NCI-H2107 treated with DMSO at 0.1 percent for 48 hours (cell line): Measurements from ENCODE around the gene PDE4C.
"Not testable (repeated sequence)": the region's sequence is repeated elsewhere in the genome, so short reads cannot be mapped to it uniquely, and the experiment has no call there.

Experiments used
- DNase-seq: peaks from one replicate; lab custom pipeline; 2025; ENCODE audit not compliant: unreplicated experiment; lab: John Stamatoyannopoulos, UW

The PDE4C gene

DNA sequence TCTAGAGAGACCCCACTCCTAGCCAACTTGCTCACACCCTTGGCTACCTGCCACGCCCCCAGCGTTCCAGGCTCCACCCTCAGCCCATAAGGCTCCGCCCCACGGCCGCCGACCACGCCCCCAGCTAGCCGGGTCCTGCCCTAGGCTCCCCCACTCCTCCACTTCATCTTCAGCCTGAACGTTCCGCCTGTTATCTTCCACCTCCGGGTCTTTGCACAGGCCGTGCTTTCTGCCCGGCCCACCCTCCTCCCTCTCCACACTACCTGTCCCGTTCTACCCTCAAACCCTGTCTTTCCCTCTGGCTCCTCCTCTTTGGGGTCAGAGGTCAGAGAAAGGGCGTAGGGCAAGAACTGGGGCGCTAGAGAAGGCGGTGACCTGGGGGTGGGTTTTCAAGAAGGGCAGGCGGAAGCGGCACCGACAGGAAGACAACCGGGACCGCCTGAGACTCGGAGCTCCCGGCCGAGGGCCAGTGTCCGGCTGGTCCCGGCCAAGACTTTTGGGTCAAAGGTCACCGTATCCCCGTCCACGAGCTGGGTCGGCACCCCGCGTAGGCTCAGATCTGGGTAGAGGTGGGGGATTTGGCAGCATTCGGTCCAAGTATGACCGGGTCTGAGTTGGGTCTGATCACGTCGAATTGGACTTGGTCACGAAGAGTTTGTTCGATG lies 2.2 kb downstream of the PDE4C start:
- DNase-seq, result no peak

DNA sequence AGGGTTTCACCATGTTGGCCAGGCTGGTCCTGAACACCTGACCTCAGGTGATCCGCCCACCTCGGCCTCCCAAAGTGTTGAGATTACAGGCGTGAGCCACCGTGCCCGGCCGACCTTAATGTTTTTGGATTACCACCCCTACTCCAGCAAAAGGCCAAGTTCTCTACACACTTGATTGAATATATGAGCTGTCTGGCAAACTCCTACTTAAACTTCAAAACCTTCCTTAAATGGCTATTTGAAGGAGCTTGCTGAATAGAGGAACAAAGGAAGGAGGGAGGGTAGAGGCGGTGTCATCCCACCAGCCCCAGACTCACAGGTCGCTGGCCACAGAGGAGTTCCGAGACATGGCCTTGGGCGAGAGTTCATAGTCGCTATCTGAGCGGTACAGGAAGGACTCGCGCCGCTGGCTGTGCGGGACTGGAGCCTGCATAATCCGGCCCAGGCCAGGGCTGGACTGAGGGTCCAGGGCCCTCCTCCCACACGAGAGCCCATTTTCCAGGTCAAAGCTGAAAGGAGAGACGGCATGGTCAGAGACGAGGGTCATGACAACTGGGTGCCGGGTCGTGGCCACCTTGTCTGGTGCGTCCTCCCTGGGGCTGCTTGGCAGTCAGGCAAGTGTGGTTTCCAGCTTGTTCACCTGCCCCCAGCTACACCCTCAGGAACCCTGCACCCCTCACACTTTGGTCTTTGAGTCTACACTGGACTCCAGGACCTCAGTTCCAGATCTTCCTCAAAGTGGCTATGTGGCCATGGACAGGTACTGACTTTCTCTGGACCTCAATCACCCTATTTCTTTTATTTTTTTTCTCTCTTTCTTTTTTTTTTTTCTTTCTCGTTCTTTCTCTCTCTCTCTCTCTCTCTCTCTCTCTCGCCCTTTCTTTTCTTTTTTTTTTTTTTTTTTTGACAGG lies 4.2 kb downstream of the PDE4C start:
- no peak for DNase-seq

DNA sequence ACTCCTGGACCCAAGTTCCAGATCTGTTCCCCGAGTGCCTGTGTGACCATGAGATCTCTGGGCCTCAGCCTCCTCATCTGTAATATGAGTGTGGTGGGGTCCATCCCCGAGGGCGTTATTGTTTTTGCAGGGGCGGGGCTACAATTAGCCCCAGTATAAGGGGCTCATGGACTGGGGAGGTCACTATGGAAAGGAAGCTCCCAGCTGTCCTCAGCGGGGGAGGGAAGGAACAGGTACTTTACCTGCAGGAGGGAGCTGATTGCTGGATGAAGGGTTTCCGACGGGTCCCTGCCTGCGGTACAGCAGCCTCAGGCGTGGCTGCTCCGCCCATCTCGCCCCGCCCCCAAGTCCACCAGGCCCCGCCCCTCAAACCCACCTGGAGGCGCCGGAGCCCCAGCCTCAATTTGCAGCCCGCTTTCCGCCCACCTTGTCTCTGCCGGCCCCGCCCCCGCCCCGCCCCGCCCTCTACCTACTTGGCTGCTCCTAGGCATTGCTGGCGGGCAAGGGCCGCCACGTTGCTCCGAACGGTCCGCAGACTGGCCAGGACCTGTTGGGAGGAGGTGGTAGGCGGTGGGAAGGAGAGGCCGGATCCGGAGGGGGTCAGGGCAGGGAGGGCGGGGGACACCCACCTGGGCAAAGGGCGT lies 5.5 kb downstream of the PDE4C start:
- no peak for DNase-seq

DNA sequence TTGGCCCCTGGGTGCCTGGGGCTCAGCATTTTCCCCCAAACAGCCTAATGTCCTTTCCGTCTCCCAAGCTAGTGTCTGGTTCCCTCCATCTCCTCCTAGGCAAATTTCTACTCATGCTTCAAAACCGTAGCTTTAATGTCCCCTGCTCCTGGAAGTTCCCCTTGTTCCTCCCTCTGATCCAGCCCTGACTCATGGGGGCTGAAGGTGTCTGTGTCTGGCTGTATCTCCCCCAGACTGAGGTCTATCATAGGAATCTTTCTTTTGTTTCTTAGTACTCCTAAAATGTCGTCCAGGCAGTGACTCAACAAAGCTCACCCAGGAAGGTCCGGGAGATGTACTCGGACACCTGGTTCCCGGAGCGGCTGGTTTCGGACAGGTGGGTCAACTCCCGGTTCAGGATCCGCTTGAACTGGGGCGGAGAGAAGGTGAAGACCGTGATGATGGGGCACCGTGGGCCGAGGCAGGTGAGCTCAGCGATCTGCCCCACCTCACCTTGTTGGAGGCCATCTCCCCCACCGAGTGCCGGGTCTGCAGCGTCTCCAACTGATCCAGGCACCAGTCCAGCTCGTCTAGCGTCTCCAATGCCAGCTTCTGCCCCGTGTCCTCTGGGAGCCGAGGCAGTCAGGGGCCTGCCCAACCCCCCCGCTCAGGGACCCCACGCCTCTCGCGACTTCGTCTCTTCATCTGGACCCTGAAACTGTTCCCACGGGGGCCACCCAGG lies 6.2 kb downstream of the PDE4C start:
- no peak for DNase-seq

DNA sequence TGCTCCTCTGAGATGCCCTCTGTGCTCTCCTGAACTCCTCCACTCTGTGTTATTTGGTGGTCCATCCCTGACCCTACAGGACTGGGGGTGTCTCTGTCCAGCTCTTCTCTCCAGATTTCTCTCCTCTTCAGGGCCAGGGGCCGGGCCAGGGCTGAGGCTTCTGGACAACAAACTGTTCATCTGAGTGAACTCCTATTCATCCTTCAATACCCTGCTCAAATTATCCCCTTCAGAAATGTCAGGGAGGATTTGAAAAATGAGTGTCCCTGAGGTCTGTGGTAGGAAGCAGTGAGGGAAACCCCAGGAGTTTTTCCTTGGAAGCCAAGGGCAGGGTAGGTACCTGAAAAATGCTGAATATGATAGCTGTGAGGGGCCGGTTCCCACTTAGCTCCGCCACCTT lies 7.6 kb downstream of the PDE4C start:
- DNase-seq, result no peak

DNA sequence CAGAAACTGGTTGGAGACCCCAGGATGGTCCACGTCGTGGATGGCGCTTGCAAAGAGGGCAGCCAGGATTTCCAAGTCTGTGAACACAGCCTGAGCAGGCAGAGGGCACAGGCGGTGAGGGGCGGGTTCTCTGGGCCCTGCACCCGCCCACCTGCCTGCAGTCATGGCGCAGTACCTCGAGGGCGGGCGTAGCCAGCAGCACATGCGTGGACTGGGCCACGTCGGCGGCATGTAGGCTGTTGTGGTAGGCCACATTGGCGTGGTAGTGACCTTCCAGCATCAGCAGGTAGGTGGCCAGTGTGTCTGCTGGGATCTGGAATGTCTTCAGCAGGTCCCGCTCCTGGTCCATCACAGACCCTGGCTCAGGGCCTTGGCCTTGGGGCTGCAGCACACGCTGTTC lies 8.1 kb downstream of the PDE4C start:
- DNase-seq, result no peak

DNA sequence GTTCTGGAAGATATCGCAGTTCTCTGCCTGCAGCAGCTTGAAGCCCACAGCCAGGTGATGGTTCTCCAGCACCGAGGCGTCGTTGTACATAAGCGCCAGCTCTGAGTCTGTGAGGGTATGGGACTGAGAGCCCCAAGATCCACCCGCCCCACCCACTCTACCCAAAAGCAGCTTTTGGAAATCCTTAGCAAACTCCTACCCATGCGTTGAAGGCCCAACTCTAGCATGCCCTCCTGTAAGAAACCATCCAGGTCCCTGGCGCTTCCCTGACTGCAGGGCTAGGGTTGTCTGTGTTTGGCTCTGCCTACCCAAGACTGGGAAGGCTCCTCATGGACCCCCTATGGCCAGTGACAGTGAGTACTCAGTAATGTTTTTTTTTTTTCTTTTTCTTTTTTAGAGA lies 9.4 kb downstream of the PDE4C start:
- DNase-seq, result no peak

DNA sequence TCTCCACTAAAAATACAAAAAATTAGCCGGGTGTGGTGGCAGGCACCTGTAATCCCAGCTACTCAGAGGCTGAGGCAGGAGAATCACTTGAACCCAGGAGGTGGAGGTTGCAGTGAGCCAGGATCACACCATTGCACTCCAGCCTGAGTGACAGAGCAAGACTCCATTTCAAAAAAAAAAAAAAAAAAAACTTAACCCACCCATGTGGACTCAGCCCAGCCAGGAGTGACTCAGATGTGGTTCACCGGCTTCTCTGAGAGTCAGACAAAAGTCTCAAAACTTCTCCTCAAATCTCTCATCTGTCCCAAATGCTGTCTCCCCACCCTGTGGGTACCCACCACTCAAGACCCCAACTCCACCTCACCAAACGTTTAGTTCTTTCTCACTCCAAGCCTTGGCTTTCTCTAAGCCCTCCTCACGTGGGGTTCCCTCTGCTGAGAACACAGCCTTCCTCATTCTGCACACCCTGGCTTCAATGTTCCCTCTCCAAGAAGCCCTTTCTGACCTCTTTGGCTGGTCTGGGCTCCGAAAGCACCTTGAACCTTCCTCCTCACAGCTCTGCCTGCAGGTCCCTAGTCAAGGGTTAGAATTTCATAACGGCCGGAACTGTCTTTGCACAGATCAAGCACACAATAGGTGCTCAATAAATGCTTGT lies 11.3 kb downstream of the PDE4C start:
- DNase-seq, result no peak

DNA sequence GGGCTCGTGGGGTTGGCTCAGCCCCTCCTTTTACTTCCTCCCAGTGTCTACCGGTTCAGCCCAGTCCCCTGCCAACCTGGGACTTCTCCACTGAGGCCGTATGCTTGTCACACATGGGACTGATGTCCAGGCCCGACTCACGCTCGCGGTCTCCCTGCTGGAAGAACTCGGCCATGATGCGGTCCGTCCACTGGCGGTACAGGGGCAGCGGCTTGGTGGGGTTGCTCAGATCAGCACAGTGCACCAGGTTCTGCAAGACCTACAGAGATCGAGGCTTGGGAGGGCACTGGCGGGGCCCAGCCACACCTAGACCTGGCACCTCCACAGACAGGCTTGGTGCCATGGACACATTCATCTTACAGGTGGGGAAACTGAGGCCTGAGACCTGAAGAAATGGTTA lies 14.6 kb downstream of the PDE4C start:
- DNase-seq, result no peak

DNA sequence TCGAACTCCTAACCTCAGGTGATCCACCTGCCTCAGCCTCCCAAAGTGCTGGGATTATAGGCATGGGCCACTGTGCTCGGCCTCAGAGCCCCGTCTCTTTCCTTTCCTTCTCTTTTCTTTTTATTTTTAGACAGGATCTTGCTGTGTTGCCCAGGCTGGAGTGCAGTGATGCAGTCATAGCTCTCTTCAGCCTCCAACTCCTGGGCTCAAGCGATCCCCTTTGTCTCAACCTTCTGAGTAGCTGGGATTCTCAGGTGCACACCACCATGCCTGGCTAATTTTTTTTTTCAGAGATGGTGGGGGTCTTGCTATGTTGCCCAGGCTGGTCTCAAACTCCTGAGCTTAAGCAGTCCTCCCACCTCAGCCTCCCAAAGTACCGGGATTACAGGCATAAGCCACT lies 16.3 kb downstream of the PDE4C start:
- not testable (repeated sequence) for DNase-seq

DNA sequence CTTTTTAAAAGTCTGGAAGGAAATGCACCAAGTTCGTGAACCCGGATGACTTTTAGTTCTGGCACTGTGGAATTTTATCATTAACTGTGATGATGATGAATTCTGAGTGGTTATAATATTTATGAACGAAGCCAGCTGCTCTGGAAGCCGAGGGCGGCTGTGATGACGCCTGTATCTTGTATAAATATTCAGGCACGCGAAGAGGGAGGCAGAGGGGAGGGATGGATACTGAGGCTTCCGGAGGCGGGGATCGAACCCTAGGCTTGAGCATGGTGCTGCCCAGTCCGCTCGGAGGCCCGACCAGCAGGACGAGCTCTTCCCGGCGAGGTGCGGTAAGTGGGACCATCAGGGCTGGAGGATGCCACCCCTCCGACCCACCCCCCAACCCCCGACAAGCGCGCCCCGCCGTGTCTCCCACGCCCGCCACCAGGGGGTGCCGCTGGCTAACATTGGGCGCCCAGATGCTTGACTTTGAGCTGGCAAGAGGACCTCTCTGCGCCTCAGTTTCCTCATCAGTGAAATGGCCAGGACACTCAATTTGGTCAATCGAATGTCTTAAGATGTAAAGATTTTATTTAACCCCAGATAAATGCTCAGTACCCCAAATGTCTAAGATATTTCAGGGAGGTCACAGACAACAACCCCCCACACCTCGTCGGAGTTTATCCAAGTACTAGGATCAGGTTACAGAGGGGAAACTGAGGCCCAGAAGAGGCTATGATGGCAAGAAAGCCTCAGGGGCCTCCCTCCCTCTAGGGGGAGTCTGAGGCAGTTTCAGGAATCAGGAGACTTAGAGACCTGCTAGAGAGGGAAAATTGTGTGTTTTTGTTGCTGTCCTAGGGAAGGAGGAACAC lies 17.9 kb downstream of the PDE4C start:
- no peak for DNase-seq

DNA sequence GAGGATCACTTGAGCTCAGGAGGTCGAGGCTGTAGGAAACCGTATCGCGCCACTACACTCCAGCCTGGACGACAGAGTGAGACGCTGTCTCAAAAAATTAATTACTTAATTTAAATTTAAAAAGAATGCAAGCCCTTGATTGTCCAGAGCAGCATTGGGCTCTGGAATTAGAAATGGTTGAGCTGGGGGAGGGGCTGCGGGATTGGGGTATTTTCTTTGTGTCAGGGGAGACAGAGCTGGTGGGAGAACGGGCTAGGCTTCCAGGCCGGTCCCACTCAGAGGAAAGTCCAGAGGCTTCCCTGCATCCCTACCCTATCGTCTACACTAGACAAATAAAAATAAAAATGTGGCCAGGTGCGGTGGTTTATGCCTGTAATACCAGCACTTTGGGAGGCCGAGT lies 20.2 kb downstream of the PDE4C start:
- DNase-seq, result no peak

DNA sequence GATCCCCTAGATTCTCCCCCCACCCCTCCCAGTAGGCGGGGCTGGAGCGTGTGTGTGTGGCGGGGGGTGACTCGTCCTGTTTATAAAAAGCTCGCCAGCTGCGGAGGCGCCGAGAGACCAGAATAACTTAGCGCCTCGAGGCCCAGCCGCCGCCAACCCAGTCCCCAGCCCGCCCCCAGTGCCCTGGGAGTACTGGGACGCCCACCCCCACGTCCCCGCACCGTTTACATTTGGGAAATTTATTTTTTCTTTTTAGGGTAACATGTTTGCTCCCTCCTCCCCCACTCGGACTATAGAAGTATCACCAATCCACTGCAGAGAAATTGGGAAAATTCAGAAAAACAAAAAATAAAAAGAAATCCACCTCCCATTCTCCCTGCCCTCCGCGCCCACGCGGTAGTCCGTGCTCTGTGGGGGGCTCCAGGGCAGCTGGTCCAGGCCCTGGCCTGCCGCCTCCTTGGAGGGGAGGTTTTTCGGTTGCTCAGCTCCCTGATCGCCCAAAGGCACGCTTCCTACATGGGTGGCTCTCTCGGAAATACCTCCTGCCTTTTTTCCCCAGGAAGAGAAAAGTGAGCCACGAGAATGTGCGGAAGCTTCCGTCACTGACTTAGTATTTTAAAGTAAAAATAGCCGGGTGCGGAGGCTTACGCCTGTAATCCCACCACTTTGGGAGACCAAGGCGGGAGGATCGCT lies 20.9 kb downstream of the PDE4C start:
- peak; percentile 32 for DNase-seq

DNA sequence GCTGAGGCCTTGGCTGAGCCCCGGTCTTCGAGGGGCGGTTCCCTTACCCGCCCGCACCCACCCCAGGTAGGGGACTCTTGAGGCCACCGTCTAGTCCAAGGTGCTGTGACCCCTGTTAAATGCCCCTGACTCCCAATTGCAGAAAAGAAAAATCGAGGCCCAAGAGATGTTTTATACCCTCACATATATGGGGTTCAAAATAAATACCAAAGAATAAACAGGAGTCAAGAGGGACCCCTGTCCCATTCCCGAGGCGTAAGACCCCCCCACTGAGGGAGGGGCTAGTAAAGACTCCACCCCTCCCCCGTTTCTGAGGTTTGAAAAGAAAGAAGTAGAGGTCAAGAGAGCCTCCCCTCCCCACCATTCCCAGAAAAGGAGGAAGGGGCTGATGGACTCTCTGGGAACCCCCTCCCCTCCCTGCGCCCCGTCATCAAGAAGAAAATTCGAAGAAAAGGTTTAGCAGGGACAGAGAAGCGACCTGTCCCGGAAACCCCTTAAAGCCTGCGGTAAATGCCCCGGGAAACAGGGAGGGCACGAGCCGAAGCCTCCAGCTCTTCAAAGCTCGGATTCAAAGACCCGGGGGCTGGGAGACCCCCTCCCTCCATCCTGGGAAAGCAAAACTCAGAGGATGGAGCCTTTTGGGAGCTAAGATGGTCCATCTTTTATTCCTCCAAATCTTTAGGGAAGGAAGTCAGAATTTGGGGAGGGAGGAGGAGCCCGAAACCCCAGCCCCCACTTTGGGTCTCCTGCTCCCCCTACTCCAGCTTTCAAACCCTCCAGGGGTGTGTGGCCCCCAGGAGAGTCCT lies 21.6 kb downstream of the PDE4C start:
- peak; percentile 74 for DNase-seq

DNA sequence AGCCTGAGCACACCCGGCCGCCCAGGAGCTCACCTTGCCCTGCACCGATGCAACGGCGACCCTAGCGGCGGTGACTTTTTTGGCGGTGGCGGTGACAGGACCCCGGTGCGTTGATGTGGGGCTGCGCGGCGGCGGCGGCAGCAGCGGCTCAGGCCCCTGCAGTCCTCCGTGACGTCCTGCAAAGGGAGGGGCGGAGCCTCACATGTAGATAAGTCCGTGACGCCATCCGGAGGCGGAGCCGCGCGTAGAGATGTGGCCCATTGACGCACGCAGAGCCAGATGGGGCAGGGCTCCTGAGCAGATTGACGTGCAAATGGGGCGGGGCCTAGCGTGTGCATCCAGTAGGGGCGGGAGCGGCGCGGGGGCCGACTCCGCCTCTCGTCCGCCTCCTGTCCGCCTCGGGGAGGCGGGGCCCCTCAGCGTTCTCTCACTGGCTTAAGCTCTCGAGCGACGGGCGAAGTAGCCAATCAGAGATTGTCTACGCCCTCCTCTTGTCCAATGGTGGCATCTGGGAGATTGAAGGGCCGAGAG lies 22.3 kb downstream of the PDE4C start, which contains the start of gene RAB3A:
Gene RAB3A (minus strand): TSS at position 180 of the 531 bp plus-strand sequence. CDS start 1,302 bp downstream, outside the sequence.
- peak; percentile 97 for DNase-seq

DNA sequence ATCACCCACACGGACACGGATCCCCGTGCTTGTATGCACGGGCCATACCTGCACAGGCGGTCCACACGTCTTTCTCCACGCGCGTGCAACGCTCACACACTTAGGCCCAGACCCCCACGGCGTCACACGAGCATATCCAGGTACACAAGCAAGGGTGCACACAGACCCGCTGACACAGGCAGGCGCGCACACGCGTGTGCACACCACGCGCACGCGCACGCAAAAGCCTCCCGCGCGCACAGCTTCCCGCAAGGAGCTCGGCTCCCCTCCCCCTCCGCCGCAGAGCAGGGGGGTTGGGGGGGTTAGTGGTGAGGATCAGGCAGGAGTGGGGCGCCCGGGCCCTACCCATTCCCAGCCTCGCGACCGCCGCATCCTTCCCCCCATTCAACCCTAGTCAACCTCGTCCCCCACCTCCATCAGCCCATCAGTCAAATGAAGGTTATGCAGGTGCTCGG lies 22.8 kb downstream of the PDE4C start:
- no peak for DNase-seq

DNA sequence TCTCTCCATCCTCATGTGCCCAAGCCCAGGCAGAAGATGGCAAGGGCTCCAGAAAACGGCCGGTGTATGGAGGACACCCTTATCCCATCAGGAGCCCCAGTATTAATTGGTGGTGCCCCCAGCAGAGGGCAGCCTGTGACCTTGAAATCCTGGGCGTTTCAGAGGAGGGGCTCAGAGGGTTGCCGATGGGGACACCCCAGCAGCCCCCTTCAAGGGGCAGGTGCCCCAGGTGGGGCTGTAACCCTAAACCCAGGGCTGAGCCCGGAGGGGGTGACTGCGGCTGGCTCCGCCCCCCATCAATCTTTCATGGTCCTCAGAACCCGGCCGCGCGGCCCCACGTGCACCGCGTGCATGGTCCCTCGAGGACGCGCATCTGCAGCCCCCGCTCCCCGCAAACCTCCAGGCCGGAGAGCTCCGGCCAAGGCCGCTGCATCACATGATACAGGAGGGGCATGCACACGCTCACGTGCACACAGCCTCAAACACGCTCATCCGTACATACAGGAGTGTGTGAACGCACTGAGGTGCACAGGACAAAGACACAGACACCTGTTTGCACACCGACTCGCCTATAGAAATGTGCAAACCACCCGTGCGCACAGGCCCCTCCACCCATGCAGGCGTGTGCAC lies 23.3 kb downstream of the PDE4C start:
- no peak for DNase-seq

DNA sequence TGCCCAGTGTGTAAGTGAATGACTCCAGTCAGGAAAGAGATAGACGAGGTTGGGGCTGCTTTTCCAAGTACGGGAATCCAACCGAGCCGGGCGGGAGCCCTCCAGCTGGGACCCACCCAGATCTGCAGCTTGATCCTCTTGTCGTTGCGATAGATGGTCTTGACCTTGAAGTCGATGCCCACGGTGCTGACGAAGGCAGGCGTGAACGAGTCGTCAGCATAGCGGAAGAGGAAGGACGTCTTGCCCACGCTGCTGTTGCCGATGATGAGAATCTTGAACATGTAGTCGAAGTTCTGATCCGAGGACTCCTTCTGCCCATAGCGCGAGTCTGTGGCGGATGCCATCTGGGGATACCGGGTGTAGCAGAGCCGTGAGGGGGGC lies 23.9 kb downstream of the PDE4C start:
- no peak for DNase-seq
